CD4-positive, alpha-beta T cell treated with Interleukin-6 at 100 ng/mL for 8 hours (primary cell): ENCODE results near the gene TBC1D13.
"Not testable (repeated sequence)": the region's sequence is repeated elsewhere in the genome, so short reads cannot be mapped to it uniquely, and the experiment has no call there.

Experiments
- DNase-seq: peaks from one replicate; pipeline ENCODE4 v3.0.0-alpha.2; 2020; ENCODE audit warnings: mixed read lengths, low spot score

The TBC1D13 gene

DNA sequence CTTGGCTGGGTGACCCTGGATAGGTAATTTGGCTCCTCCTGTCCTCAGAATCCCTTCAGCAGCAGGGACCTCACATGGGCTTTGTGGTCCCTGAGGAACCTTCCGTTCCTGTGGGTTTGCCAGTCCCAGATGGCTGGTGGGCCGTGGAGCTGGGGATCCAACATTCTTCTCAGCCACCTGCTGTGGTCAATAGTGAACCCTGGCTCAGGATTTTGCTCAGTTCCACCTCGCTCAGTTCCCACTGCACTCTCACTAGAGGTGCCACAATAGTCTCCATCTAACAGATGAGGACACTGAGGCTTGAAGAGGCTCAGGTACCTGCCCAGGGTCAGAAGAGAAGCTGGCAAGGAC lies 59.6 kb downstream of the TBC1D13 start:
- DNase-seq, result no peak

DNA sequence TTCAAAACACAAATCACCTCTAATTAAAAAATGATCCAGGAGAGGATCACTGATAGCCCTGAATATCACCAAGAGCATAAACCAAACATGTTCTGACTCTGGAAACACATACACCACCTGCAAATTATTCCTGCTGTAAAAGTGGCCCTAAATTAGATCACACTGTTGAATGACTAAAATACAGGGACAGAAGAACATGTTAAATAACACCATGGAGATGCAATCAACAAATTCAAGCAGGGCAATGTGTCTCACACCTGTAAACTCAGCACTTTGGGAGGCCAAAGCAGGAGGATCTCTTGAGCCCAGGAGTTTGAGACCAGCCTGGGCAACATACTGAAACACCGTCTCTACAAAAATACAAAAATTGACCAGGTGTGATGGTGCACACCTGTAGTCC lies 60.8 kb downstream of the TBC1D13 start:
- DNase-seq, result no peak

DNA sequence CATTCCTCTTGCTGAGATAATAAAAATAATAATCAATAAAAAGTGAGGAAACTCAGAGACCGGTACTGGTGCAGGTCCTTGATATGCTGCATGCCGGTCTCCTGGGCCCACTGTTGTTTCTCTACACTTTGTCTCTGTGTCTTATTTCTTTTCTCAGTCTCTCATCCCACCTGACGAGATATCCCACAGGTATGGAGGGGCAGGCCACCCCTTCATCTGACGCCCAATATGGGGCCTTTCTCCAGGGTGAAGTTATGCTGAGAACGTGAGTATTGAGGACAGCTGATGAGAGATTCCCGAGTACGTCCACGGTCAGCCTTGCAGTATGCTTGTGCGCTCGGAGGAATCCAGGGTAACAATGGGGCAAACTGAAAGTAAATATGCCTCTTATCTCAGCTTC lies 64.0 kb downstream of the TBC1D13 start:
- not testable (repeated sequence) for DNase-seq

DNA sequence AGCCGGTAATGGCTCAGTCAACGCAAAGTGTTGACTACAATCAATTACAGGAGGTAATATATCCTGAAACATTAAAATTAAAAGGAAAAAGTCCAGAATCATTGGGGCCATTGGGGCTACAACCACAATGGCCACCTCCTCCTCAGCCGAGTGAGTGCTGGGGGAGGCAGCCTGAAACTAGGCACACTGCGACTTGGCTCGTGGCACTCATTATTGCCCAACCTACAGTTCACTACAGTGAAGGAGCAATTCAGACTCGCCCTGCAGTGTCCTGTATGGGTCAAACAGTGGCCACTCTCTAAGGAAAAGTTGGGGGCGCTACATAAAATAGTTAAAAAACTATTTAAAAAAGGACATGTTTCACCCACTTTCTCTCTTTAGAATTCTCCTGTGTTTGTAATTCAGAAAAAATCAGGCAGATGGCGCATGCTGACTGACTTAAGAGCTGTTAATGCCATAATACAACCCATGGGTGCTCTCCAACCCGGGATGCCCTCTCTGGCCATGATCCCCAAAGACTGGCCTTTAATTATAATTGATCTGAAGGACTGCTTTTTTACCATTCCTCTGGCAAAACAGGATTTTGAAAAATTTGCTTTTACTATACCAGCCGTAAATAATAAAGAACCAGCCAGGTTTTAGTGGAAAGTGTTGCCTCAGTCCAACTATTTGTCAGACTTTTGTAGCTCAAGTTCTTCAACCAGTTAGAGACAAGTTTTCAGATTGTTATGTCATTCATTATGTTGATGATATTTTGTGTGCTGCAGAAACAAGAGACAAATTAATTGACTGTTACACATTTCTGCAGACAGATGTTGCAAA lies 64.9 kb downstream of the TBC1D13 start:
- not testable (repeated sequence) for DNase-seq

DNA sequence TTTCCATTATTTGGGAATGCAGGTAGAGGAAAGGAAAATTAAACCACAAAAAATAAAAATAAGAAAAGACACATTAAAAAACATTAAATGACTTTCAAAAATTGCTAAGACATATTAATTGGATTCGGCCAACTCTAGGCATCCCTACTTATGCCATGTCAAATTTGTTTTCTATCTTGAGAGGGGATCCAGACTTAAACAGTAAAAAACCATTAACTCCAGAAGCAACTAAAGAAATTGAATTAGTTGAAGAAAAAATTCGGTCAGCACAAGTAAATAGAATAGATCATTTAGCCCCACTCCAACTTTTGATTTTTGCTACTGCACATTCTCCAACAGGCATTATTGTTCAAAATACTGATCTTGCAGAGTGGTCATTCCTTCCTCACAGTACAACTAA lies 65.6 kb downstream of the TBC1D13 start:
- DNase-seq, result not testable (repeated sequence)

DNA sequence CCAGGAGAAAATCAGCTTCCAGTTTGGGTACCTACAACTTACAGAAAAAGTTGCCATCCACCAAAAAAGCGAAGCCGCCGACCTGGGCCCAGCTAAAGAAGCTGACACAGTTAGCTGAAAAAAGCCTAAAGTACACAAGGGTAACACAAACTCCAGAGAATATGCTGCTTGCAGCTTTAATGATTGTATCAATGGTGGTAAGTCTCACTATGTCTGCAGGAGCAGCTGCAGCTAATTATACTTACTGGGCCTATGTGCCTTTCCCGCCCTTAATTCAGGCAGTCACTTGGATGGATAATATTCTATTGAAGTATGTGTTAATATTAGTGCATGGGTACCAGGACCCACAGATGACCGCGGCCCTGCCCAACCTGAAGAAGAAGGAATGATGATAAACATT lies 67.4 kb downstream of the TBC1D13 start:
- DNase-seq, result not testable (repeated sequence)

DNA sequence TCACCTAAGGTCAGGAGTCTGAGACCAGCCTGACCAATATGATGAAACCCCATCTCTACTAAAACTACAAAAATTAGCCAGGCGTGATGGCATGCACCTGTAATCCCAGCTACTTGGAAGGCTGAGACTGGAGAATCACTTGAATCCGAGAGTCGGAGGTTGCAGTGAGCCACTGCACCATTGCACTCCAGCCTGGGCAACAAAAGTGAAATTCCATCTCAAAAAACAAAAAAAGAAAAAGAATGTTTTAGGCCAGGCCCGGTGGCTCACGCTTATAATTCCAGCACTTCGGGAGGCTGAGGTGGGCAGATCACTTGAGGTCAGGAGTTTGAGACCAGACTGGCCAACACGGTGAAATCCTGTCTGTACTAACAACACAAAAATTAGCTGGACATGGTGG lies 71.4 kb downstream of the TBC1D13 start:
- DNase-seq, result not testable (repeated sequence)
